ENCODE data around the gene PNPO. TPM values are rescaled to one million over a fixed set of nuclear protein-coding genes. Genes with fewer than 3 reads are reported as not detected.

The PNPO gene
- total RNA-seq, 1 experiment from 2014 or later: 88.0 TPM

GRCh38 chr17:47993031-47993564 is 51.7 kb downstream of the PNPO start:
- no peaks in the 10 kb centered on the region for H3K27me3 Mint-ChIP-seq (ENCODE audit: unreplicated experiment)
- no peak overlapping the region for H3K4me3 Mint-ChIP-seq (ENCODE audit: low read depth, unreplicated experiment)
- H3K9me3 Mint-ChIP-seq (ENCODE audit: low read depth, unreplicated experiment): no peaks in the 10 kb centered on the region
- no peaks in the 10 kb centered on the region for H3K36me3 Mint-ChIP-seq (ENCODE audit: insufficient read depth, unreplicated experiment)
- peaks cover 12% of the 10 kb centered on the region for H3K4me1 Mint-ChIP-seq (ENCODE audit: low read depth, unreplicated experiment)
- intact Hi-C loops (cut with micrococcal nuclease; ENCODE audit: unreplicated experiment): no loop called here
- H3K27ac Mint-ChIP-seq (ENCODE audit: unreplicated experiment): no peak overlapping the region
- no peak for TF ChIP-seq CTCF (IDR thresholded peaks at IDR 0.05; ENCODE audit: unreplicated experiment)
- no TSS peak for BruUV-seq (replicated peaks)
- CTCF ChIA-PET: interaction anchor here (0.6 kb wide), 1 partner anchor 61 kb away, joined by 4 read pairs; no protein-coding TSS in a partner anchor
- no peak for DNase-seq

- H3K27ac Mint-ChIP-seq (ENCODE audit: unreplicated experiment): no peak overlapping the region
- no peak overlapping the region for H3K4me3 Mint-ChIP-seq (ENCODE audit: low read depth, unreplicated experiment)
- intact Hi-C loops (cut with micrococcal nuclease; ENCODE audit: unreplicated experiment): no loop called here
- CTCF ChIA-PET: interaction anchor here (0.5 to 1.2 kb wide), 3 partner anchors 23 to 62 kb away, joined by 3 to 4 read pairs (median 3); partner anchors contain the start of genes CDK5RAP3 and PRR15L
- no TSS peak for BruUV-seq (replicated peaks)
- H3K36me3 Mint-ChIP-seq (ENCODE audit: insufficient read depth, unreplicated experiment): no peaks in the 10 kb centered on the region
- H3K9me3 Mint-ChIP-seq (ENCODE audit: low read depth, unreplicated experiment): no peaks in the 10 kb centered on the region
- TF ChIP-seq CTCF (IDR thresholded peaks at IDR 0.05; ENCODE audit: unreplicated experiment): no peak
- no peak for DNase-seq
- H3K27me3 Mint-ChIP-seq (ENCODE audit: unreplicated experiment): no peaks in the 10 kb centered on the region
- peaks cover 12% of the 10 kb centered on the region for H3K4me1 Mint-ChIP-seq (ENCODE audit: low read depth, unreplicated experiment)
Observed at GRCh38 chr17:47993964-47994363, 52.6 kb downstream of the PNPO start.

- DNase-seq: no peak
- no TSS peak for BruUV-seq (replicated peaks)
- CTCF ChIA-PET: interaction anchor here (0.8 to 1.2 kb wide), 2 partner anchors 24 to 45 kb away, joined by 3 read pairs; partner anchors contain the start of gene CDK5RAP3
- no peaks in the 10 kb centered on the region for H3K27me3 Mint-ChIP-seq (ENCODE audit: unreplicated experiment)
- H3K27ac Mint-ChIP-seq (ENCODE audit: unreplicated experiment): no peak overlapping the region
- H3K9me3 Mint-ChIP-seq (ENCODE audit: low read depth, unreplicated experiment): no peaks in the 10 kb centered on the region
- no peak overlapping the region for H3K4me3 Mint-ChIP-seq (ENCODE audit: low read depth, unreplicated experiment)
- H3K4me1 Mint-ChIP-seq (ENCODE audit: low read depth, unreplicated experiment): peaks cover 12% of the 10 kb centered on the region
- peaks cover 1% of the 10 kb centered on the region for H3K36me3 Mint-ChIP-seq (ENCODE audit: insufficient read depth, unreplicated experiment)
- intact Hi-C loops (cut with micrococcal nuclease; ENCODE audit: unreplicated experiment): no loop called here
- TF ChIP-seq CTCF (IDR thresholded peaks at IDR 0.05; ENCODE audit: unreplicated experiment): no peak
Observed at GRCh38 chr17:47994724-47995123, 53.4 kb downstream of the PNPO start.

- no peaks in the 10 kb centered on the region for H3K9me3 Mint-ChIP-seq (ENCODE audit: low read depth, unreplicated experiment)
- H3K27ac Mint-ChIP-seq (ENCODE audit: unreplicated experiment): no peak overlapping the region
- no peak for DNase-seq
- CTCF ChIA-PET: interaction anchor here (0.6 to 1.2 kb wide), 5 partner anchors 21 to 127 kb away, joined by 3 read pairs; partner anchors contain the start of gene CDK5RAP3
- no TSS peak for BruUV-seq (replicated peaks)
- intact Hi-C loops (cut with micrococcal nuclease; ENCODE audit: unreplicated experiment): no loop called here
- no peaks in the 10 kb centered on the region for H3K27me3 Mint-ChIP-seq (ENCODE audit: unreplicated experiment)
- no peak overlapping the region for H3K4me3 Mint-ChIP-seq (ENCODE audit: low read depth, unreplicated experiment)
- H3K36me3 Mint-ChIP-seq (ENCODE audit: insufficient read depth, unreplicated experiment): peaks cover 4% of the 10 kb centered on the region
- H3K4me1 Mint-ChIP-seq (ENCODE audit: low read depth, unreplicated experiment): peaks cover 12% of the 10 kb centered on the region
- TF ChIP-seq CTCF (IDR thresholded peaks at IDR 0.05; ENCODE audit: unreplicated experiment): no peak
Observed at GRCh38 chr17:47995241-47995935, 54.0 kb downstream of the PNPO start.
